Keratinocyte (primary cell): ENCODE results near the gene FCER1G.

Experiments
- CTCF ChIP-seq, 3 experiments: IDR thresholded peaks in 1 of 3; conservative IDR thresholded peaks in 1 of 3; optimal IDR thresholded peaks in 1 of 3; 2 replicates in 2 of 3; 3 replicates in 1 of 3; pipeline versions ENCODE3 to v1.5.1; 2011; ENCODE audit warnings: low read length in 3 of 3, mild to moderate bottlenecking in 3 of 3, moderate library complexity in 2 of 3, control low read depth in 1 of 3, inconsistent platforms in 1 of 3; ENCODE audit not compliant: insufficient read depth in 2 of 3; ENCODE audit errors: extremely low read depth in 1 of 3
- EZH2 ChIP-seq: IDR thresholded peaks from one replicate; pipeline ENCODE4 v1.6.1; 2012; ENCODE audit warnings: inconsistent platforms, mild to moderate bottlenecking, low read length, moderate library complexity

- TF ChIP-seq CTCF (optimal IDR thresholded peaks at IDR 0.05 in 1 of 3, IDR thresholded peaks at IDR 0.05 in 1 of 3, conservative IDR thresholded peaks at IDR 0.05 in 1 of 3; ENCODE audit: extremely low read depth in 1 of 3, insufficient read depth in 2 of 3, low read length in 3 of 3): peak in 2 of 3 experiments; percentile 29 to 32
- TF ChIP-seq EZH2: no peak
These were observed 13.0 kb upstream of the FCER1G start, which contains the start of gene NDUFS2 for GRCh38 chr1:161201836-161202712.
